ENCODE results near the gene QTRT2.

DNA sequence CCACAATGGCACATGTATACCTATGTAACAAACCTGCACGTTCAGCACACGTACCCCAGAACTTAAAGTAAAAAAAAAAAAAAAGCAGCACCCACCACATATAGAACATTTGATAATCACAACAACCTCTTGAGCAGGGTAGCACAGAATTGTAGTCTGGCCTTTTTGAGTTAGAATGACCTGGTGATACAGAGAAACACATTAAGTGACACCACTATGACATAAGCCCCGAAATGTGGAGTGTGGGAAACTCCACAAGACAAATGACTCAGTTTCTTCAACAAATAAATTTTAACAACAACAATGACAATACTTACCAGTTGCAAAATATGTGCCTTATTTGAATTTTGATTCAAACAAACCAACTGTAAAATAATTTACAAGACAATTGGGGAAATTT is 76.0 kb downstream of the QTRT2 start:
- TF ChIP-seq, protein P1, sequence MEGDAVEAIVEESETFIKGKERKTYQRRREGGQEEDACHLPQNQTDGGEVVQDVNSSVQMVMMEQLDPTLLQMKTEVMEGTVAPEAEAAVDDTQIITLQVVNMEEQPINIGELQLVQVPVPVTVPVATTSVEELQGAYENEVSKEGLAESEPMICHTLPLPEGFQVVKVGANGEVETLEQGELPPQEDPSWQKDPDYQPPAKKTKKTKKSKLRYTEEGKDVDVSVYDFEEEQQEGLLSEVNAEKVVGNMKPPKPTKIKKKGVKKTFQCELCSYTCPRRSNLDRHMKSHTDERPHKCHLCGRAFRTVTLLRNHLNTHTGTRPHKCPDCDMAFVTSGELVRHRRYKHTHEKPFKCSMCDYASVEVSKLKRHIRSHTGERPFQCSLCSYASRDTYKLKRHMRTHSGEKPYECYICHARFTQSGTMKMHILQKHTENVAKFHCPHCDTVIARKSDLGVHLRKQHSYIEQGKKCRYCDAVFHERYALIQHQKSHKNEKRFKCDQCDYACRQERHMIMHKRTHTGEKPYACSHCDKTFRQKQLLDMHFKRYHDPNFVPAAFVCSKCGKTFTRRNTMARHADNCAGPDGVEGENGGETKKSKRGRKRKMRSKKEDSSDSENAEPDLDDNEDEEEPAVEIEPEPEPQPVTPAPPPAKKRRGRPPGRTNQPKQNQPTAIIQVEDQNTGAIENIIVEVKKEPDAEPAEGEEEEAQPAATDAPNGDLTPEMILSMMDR (IDR thresholded peaks at IDR 0.05), result no peak
- no peak for TF ChIP-seq POLR2A (IDR thresholded peaks at IDR 0.05)
